HEK293T (cell line): ENCODE results near the gene MORN3.

ENCODE experiments used
- ARNT ChIP-seq: fragments of 450-650 bp; IDR thresholded peaks from 2 replicates; pipeline ENCODE4 v1.6.1; 2017; ENCODE audit warnings: mild to moderate bottlenecking
- ELF4 ChIP-seq: fragments of 450-650 bp; IDR thresholded peaks from 2 replicates; pipeline ENCODE4 v1.6.1; 2017; ENCODE audit warnings: antibody characterized with exemption
- FOXA1 ChIP-seq: fragments of 450-650 bp; IDR thresholded peaks from 2 replicates; pipeline ENCODE4 v1.6.1; 2016; ENCODE audit warnings: mild to moderate bottlenecking
- HDGF ChIP-seq: fragments of 450-650 bp; IDR thresholded peaks from 2 replicates; pipeline ENCODE4 v1.6.1; 2017; ENCODE audit warnings: antibody characterized with exemption, borderline replicate concordance
- L3MBTL2 ChIP-seq: fragments of 450-650 bp; conservative IDR thresholded peaks from 2 replicates; pipeline ENCODE4 v1.6.1; 2016; ENCODE audit warnings: mild to moderate bottlenecking
- NFRKB ChIP-seq: fragments of 450-650 bp; IDR thresholded peaks from 2 replicates; pipeline ENCODE4 v1.6.1; 2016; ENCODE audit warnings: mild to moderate bottlenecking, moderate library complexity
- SP1 ChIP-seq: fragments of 450-650 bp; IDR thresholded peaks from 2 replicates; pipeline ENCODE4 v1.6.1; 2017
- SUZ12 ChIP-seq: fragments of 450-650 bp; IDR thresholded peaks from 2 replicates; pipeline ENCODE4 v1.6.1; 2016; ENCODE audit warnings: mild to moderate bottlenecking

- no peak for TF ChIP-seq SUZ12
- TF ChIP-seq FOXA1 = no peak
- no peak for TF ChIP-seq L3MBTL2
- no peak for TF ChIP-seq SP1
- TF ChIP-seq NFRKB = no peak
- no peak for TF ChIP-seq ELF4
- no peak for TF ChIP-seq ARNT
- TF ChIP-seq HDGF = no peak
Observed at GRCh38 chr12:121603581-121603980, 65.9 kb downstream of the MORN3 start.
